Suprapubic skin (tissue), 4 donors: ENCODE measurements around the gene NFATC3. TPM values are rescaled to one million over a fixed set of nuclear protein-coding genes. Genes with fewer than 3 reads are reported as not detected.

Source experiments
- DNase-seq, 2 donors: peaks; one replicate each; pipeline ENCODE4 v3.0.0-alpha.2; 2019; ENCODE audit warnings: low spot score in 2 of 2
- H3K27ac ChIP-seq: fragments of 200-600 bp; sonication (generic); one replicate; pipeline ENCODE4 v1.5.1; 2019
- H3K27me3 ChIP-seq: fragments of 200-600 bp; sonication (generic); one replicate; pipeline ENCODE4 v1.5.1; 2019
- H3K36me3 ChIP-seq: fragments of 200-600 bp; sonication (generic); one replicate; pipeline ENCODE4 v1.5.1; 2019
- H3K4me1 ChIP-seq: fragments of 200-600 bp; sonication (generic); one replicate; pipeline ENCODE4 v1.5.1; 2019
- H3K4me3 ChIP-seq: fragments of 200-600 bp; sonication (generic); one replicate; pipeline ENCODE4 v1.5.1; 2019; ENCODE audit warnings: mild to moderate bottlenecking
- H3K9me3 ChIP-seq: fragments of 200-600 bp; sonication (generic); one replicate; pipeline ENCODE4 v1.5.1; 2019
- CTCF ChIP-seq, 2 donors: fragments of 200-600 bp in 1 of 2; fragments of 450-650 bp in 1 of 2; sonication (generic) in 1 of 2; IDR thresholded peaks; one replicate each; pipeline ENCODE4 v1.5.1; 2016 to 2019; ENCODE audit warnings: antibody characterized with exemption in 2 of 2, mild to moderate bottlenecking in 1 of 2, moderate library complexity in 1 of 2
- EP300 ChIP-seq: sonication (generic); formaldehyde crosslinking; IDR thresholded peaks from one replicate; pipeline ENCODE4 v1.6.1; 2017; ENCODE audit warnings: antibody characterized with exemption
- POLR2A ChIP-seq, 2 donors: fragments of 450-650 bp; IDR thresholded peaks; one replicate each; pipeline ENCODE4 v1.6.1; 2017; ENCODE audit warnings: antibody characterized with exemption in 2 of 2, mild to moderate bottlenecking in 2 of 2, moderate library complexity in 2 of 2
- POLR2AphosphoS5 ChIP-seq, 3 donors: sonication (generic); formaldehyde crosslinking; IDR thresholded peaks; one replicate each; pipeline ENCODE4 v1.6.1; 2017; ENCODE audit warnings: antibody characterized with exemption in 3 of 3
- WGBS: methylation state at CpG from one replicate; pipeline ENCODE4 v1.1.5; 2018; 5-methylcytosine and 5-hydroxymethylcytosine counted together
- total RNA-seq, 4 donors: library from RNA; depleted of rRNA; stranded (reverse); fragments of >200 nt; gene quantifications; one replicate each; pipeline ENCODE4 v1.1.0, GENCODE V29; 2016

NFATC3 gene
- total RNA-seq, 4 donors from 2014 or later: 32.7 to 58.1 (median 36.9) TPM

GRCh38 chr16:68072038-68072695 lies 13.0 kb upstream of the NFATC3 start:
- peaks cover 27% of the 10 kb centered on the region for H3K4me1 ChIP-seq
- H3K36me3 ChIP-seq: peaks cover 51% of the 10 kb centered on the region
- TF ChIP-seq CTCF (IDR thresholded peaks at IDR 0.05): no peak
- no peak for TF ChIP-seq POLR2A (IDR thresholded peaks at IDR 0.05)
- no peak for TF ChIP-seq EP300
- TF ChIP-seq POLR2AphosphoS5 (IDR thresholded peaks at IDR 0.05): no peak
- no peak for DNase-seq
- H3K4me3 ChIP-seq: no peak overlapping the region
- H3K9me3 ChIP-seq: no peaks in the 10 kb centered on the region
- H3K27ac ChIP-seq: peak overlapping the region; percentile 47
- WGBS: 29% methylated on average over 7 of the region's 9 CpGs
- H3K27me3 ChIP-seq: no peaks in the 10 kb centered on the region

- TF ChIP-seq POLR2AphosphoS5 (IDR thresholded peaks at IDR 0.05): no peak
- no peak for TF ChIP-seq EP300
- no peak for TF ChIP-seq POLR2A (IDR thresholded peaks at IDR 0.05)
- TF ChIP-seq CTCF (IDR thresholded peaks at IDR 0.05): no peak
- Histone ChIP-seq H3K9me3 (no peaks in the 10 kb centered on the region), H3K27me3 (no peaks in the 10 kb centered on the region), H3K27ac (no peak overlapping the region), H3K36me3 (peaks cover 70% of the 10 kb centered on the region), H3K4me3 (no peak overlapping the region), H3K4me1 (peaks cover 32% of the 10 kb centered on the region)
- WGBS: 91% methylated on average over 9 of the region's 9 CpGs
- no peak for DNase-seq
Measured at GRCh38 chr16:68073902-68074760, 11.0 kb upstream of the NFATC3 start.

GRCh38 chr16:68074850-68075555 lies 10.2 kb upstream of the NFATC3 start:
- WGBS: 88% methylated on average over 4 of the region's 6 CpGs
- TF ChIP-seq CTCF (IDR thresholded peaks at IDR 0.05) (no peak), POLR2AphosphoS5 (IDR thresholded peaks at IDR 0.05) (no peak), POLR2A (IDR thresholded peaks at IDR 0.05) (no peak), EP300 (no peak)
- Histone ChIP-seq H3K27ac (no peak overlapping the region), H3K4me3 (no peak overlapping the region), H3K9me3 (no peaks in the 10 kb centered on the region), H3K27me3 (no peaks in the 10 kb centered on the region), H3K4me1 (peaks cover 32% of the 10 kb centered on the region), H3K36me3 (peaks cover 65% of the 10 kb centered on the region)
- no peak for DNase-seq

GRCh38 chr16:68075980-68076379 lies 9.2 kb upstream of the NFATC3 start:
- DNase-seq: no peak

GRCh38 chr16:68076560-68076959 lies 8.6 kb upstream of the NFATC3 start:
- no peak for TF ChIP-seq CTCF (IDR thresholded peaks at IDR 0.05)
- no peak for TF ChIP-seq EP300
- no peak for TF ChIP-seq POLR2A (IDR thresholded peaks at IDR 0.05)
- TF ChIP-seq POLR2AphosphoS5 (IDR thresholded peaks at IDR 0.05): no peak
- H3K27ac ChIP-seq: no peak overlapping the region
- no peaks in the 10 kb centered on the region for H3K9me3 ChIP-seq
- no peak for DNase-seq
- peaks cover 52% of the 10 kb centered on the region for H3K36me3 ChIP-seq
- H3K4me1 ChIP-seq: peaks cover 45% of the 10 kb centered on the region
- H3K27me3 ChIP-seq: no peaks in the 10 kb centered on the region
- H3K4me3 ChIP-seq: no peak overlapping the region
- 81% methylated on average over 3 of the region's 3 CpGs for whole genome bisulfite sequencing

More at GRCh38 chr16:68075980-68076379, 9.2 kb upstream of the NFATC3 start:
- Histone ChIP-seq H3K27me3 (no peaks in the 10 kb centered on the region), H3K36me3 (peaks cover 56% of the 10 kb centered on the region), H3K4me1 (peaks cover 41% of the 10 kb centered on the region), H3K4me3 (no peak overlapping the region), H3K9me3 (no peaks in the 10 kb centered on the region), H3K27ac (no peak overlapping the region)
- TF ChIP-seq POLR2AphosphoS5 (IDR thresholded peaks at IDR 0.05): no peak
- WGBS: 100% methylated on average over 3 of the region's 3 CpGs
